ENCODE results near the gene LRRN3.

Gene LRRN3

GRCh38 chr7:111173528-111173927 is 82.6 kb downstream of the LRRN3 start:
- no peak for DNase-seq

- no peak for DNase-seq
Measured at GRCh38 chr7:111173990-111174389, 83.1 kb downstream of the LRRN3 start.

GRCh38 chr7:111174510-111174909 is 83.6 kb downstream of the LRRN3 start:
- DNase-seq = no peak

All from activated naive CD4-positive, alpha-beta T cell treated with anti-CD3 and anti-CD28 coated beads, Interleukin-2, amount 50 U/mL, for 16 hours (primary cell).